HepG2 (cell line): ENCODE data around the gene AGPAT3. TPM values are rescaled to one million over a fixed set of nuclear protein-coding genes. Genes with fewer than 3 reads are reported as not detected.

Experiments
- ATAC-seq: fragments of 200-7000 bp; cut with Tn5 transposase; 3 replicates; pipeline ENCODE4 v1.9.1; 2020; ENCODE audit warnings: mild to moderate bottlenecking, moderate library complexity
- BruUV-seq: library from RNA; stranded (reverse); fragments of 400-500 nt; replicated peaks from 2 replicates; lab custom pipeline; 2021; lab: Mats Ljungman, UMichigan
- CTCF ChIA-PET: fragments of 300-600 bp; formaldehyde crosslinking; extraction: SDS; loops from one replicate; lab custom pipeline; 2021; ENCODE audit warnings: low total read pairs, inconsistent platforms, low intra/inter-chr PET ratio; lab: Yijun Ruan, JAX
- POLR2A ChIA-PET: fragments of 350-600 bp; sonication (Branson Sonifier 250); formaldehyde crosslinking; loops from one replicate; lab custom pipeline; 2020; ENCODE audit warnings: antibody characterized with exemption, inconsistent platforms; lab: Yijun Ruan, JAX
- DNase-seq: peaks from one replicate; pipeline ENCODE4 v3.0.0-alpha.2; 2015; ENCODE audit warnings: low spot score
- FAIRE-seq: peaks from 3 replicates; lab custom pipeline; 2011; peaks lifted over from hg19 to GRCh38; lab: Jason Lieb, UNC
- H2AFZ ChIP-seq: one replicate; pipeline ENCODE4 v1.6.1; 2011; ENCODE audit warnings: low read length, inconsistent platforms
- H3K27ac ChIP-seq: fragments of 300-600 bp; 3 replicates; pipeline ENCODE4 v1.8.0; 2011; ENCODE audit warnings: mixed run types, mild to moderate bottlenecking, mixed read lengths, low read length, inconsistent platforms; ENCODE audit not compliant: insufficient read depth; ENCODE audit errors: extremely low read length
- H3K27me3 ChIP-seq, 2 experiments: fragments of 200-600 bp in 1 of 2; 2 replicates in 1 of 2; 3 replicates in 1 of 2; pipeline versions ENCODE4 v1.6.0 to v1.8.0; 2011; ENCODE audit warnings: low read length in 2 of 2, mild to moderate bottlenecking in 2 of 2, moderate library complexity in 2 of 2, inconsistent platforms in 1 of 2; ENCODE audit not compliant: insufficient read depth in 2 of 2, control insufficient read depth in 1 of 2
- H3K36me3 ChIP-seq, 2 experiments: fragments of 200-600 bp in 1 of 2; replicated peaks in 1 of 2; 2 replicates in 1 of 2; 3 replicates in 1 of 2; pipeline versions ENCODE4 v1.5.1 to v1.8.0; 2011; ENCODE audit warnings: low read length in 2 of 2, inconsistent platforms in 1 of 2; ENCODE audit not compliant: insufficient read depth in 2 of 2, control insufficient read depth in 1 of 2
- H3K4me1 ChIP-seq: 2 replicates; pipeline ENCODE4 v1.5.1; 2012; ENCODE audit warnings: low read length, inconsistent platforms; ENCODE audit not compliant: insufficient read depth
- H3K4me2 ChIP-seq: 2 replicates; pipeline ENCODE4 v1.6.0; 2011; ENCODE audit warnings: low read depth, low read length, inconsistent platforms
- H3K4me3 ChIP-seq, 3 experiments: fragments of 200-600 bp in 1 of 3; sonication (generic), shearing (Covaris generic) in 1 of 3; replicated peaks in 1 of 3; 2 replicates each; pipeline ENCODE4 v1.5.1; 2011 to 2016; ENCODE audit warnings: low read length in 3 of 3, inconsistent platforms in 2 of 3, low read depth in 2 of 3, mild to moderate bottlenecking in 2 of 3, control low read depth in 1 of 3, mixed read lengths in 1 of 3; ENCODE audit not compliant: insufficient read depth in 1 of 3
- H3K79me2 ChIP-seq: one replicate; pipeline ENCODE4 v1.6.1; 2011; ENCODE audit warnings: low read length, inconsistent platforms; ENCODE audit not compliant: insufficient read depth
- H3K9ac ChIP-seq: 2 replicates; pipeline ENCODE4 v1.6.0; 2011; ENCODE audit warnings: mild to moderate bottlenecking, low read depth, low read length, inconsistent platforms; ENCODE audit not compliant: insufficient read depth
- H3K9me3 ChIP-seq: 2 replicates; pipeline ENCODE4 v1.5.1; 2012; ENCODE audit warnings: mild to moderate bottlenecking, low read length
- H4K20me1 ChIP-seq: 2 replicates; pipeline ENCODE4 v1.6.0; 2011; ENCODE audit warnings: inconsistent platforms, mild to moderate bottlenecking, low read length, moderate library complexity; ENCODE audit not compliant: insufficient read depth
- CSRNP1 ChIP-seq: sonication (generic); formaldehyde crosslinking; IDR thresholded peaks from 2 replicates; pipeline ENCODE4 v1.8.1; 2023; ENCODE audit warnings: mild to moderate bottlenecking, missing genetic modification reagents
- FOXK1 ChIP-seq: sonication (generic); formaldehyde crosslinking; IDR thresholded peaks from 2 replicates; pipeline ENCODE4 v1.4.0; 2020; ENCODE audit warnings: low read depth, missing genetic modification reagents, borderline replicate concordance
- IKZF4 ChIP-seq: sonication (generic); formaldehyde crosslinking; IDR thresholded peaks from 2 replicates; pipeline ENCODE4 v1.5.1; 2020; ENCODE audit warnings: borderline replicate concordance, mild to moderate bottlenecking, low read depth, missing genetic modification reagents; ENCODE audit errors: not compliant biosample characterization
- IKZF5 ChIP-seq: IDR thresholded peaks from 2 replicates; pipeline ENCODE4 v1.6.1; 2018; ENCODE audit warnings: missing genetic modification reagents, mild to moderate bottlenecking, missing compliant biosample characterization
- MED8 ChIP-seq: sonication (generic); formaldehyde crosslinking; IDR thresholded peaks from 2 replicates; pipeline ENCODE4 v1.8.1; 2023; ENCODE audit warnings: mild to moderate bottlenecking, missing genetic modification reagents; ENCODE audit not compliant: insufficient replicate concordance
- MNT ChIP-seq: fragments of 450-650 bp; IDR thresholded peaks from 2 replicates; pipeline ENCODE4 v1.6.1; 2016
- RXRA ChIP-seq: sonication (generic); formaldehyde crosslinking; IDR thresholded peaks from 2 replicates; pipeline ENCODE4 v1.5.1; 2020; ENCODE audit warnings: missing genetic modification reagents
- ZMYM3 ChIP-seq: sonication (generic); formaldehyde crosslinking; IDR thresholded peaks from 2 replicates; pipeline ENCODE4 v1.5.1; 2020; ENCODE audit warnings: mild to moderate bottlenecking, missing genetic modification reagents
- ZNF343 ChIP-seq: sonication (generic); formaldehyde crosslinking; IDR thresholded peaks from 2 replicates; pipeline ENCODE4 v1.4.0; 2020; ENCODE audit warnings: mild to moderate bottlenecking, missing genetic modification reagents
- WGBS: methylation state at CpG from one replicate; pipeline ENCODE4 v1.1.6; 2017; ENCODE audit warnings: low lambda C conversion rate; 5-methylcytosine and 5-hydroxymethylcytosine counted together
- in situ Hi-C: cut with HindIII; loops from 2 replicates; pipeline ENCODE4 v1.10.0; 2017; ENCODE audit warnings: low pct_unique_long_range_greater_than_20kb; ENCODE audit not compliant: extremely low pct_ligation_motif_present
- intact Hi-C: fragments of 100-400 bp; cut with micrococcal nuclease; formaldehyde crosslinking; loops from one replicate; pipeline ENCODE4 v1.10.0; 2022; ENCODE audit not compliant: unreplicated experiment
- polyA plus RNA-seq, 8 experiments: library from polyadenylated mRNA; depleted of rRNA in 3 of 8; stranded (reverse) in 7 of 8; unstranded in 1 of 8; fragments of >200 nt; fragmentation: Illumina TruSeq in 4 of 8; extraction: Trizol in 4 of 8; gene quantifications; 2 replicates each; pipeline versions ENCODE4 v1.2.1 to v1.2.3, GENCODE V29; 2011 to 2016; ENCODE audit warnings: low read depth in 4 of 8, missing spikeins in 1 of 8, mixed read lengths in 1 of 8; ENCODE audit not compliant: insufficient read depth in 1 of 8
- total RNA-seq, 5 experiments: library from RNA; depleted of rRNA; stranded (reverse); fragments of >200 nt; fragmentation: Illumina TruSeq; extraction: Trizol; gene quantifications; 2 replicates each; pipeline ENCODE4 v1.2.3, GENCODE V29; 2016; ENCODE audit warnings: low read depth in 1 of 5

Gene AGPAT3
- total and polyA plus RNA-seq, 2 of the 13 experiments (the other 11 are each of a cell fraction or from before 2014, with no cell fraction given), result 32.2 to 54.4 TPM

GRCh38 chr21:43910460-43910859 is 45.4 kb downstream of the AGPAT3 start:
- intact Hi-C loops, result loop anchor here (10.0 kb wide), 1 partner anchor 96 kb away; no protein-coding TSS in a partner anchor
- Histone ChIP-seq H3K4me3 (no peak overlapping the region), H3K27me3 (no peaks in the 10 kb centered on the region), H3K9ac (no peak overlapping the region)
- no TSS peak for BruUV-seq
- TF ChIP-seq RXRA (CRISPR knock-in tag), result no peak
- TF ChIP-seq IKZF5 (CRISPR knock-in tag), result no peak
- no peak for TF ChIP-seq MNT
- no peak for TF ChIP-seq ZMYM3
- no peak for TF ChIP-seq FOXK1
- TF ChIP-seq CSRNP1 (CRISPR knock-in tag), result no peak
- no peak for TF ChIP-seq ZNF343 (CRISPR knock-in tag)
- no peak for TF ChIP-seq IKZF4 (CRISPR knock-in tag)
- no peak for TF ChIP-seq MED8 (CRISPR knock-in tag)
- TF ChIP-seq, all 625 proteins: peak for 0
- POLR2A ChIA-PET, result no interaction called here
- Histone ChIP-seq H3K4me2 (no peak overlapping the region), H3K36me3 (peaks cover 6 to 14% of the 10 kb centered on the region in 2 experiments; a peak in 3 of 5 replicates), H3K27ac (no peak overlapping the region), H2AFZ (no peak overlapping the region), H3K79me2 (peaks cover 31% of the 10 kb centered on the region), H4K20me1 (peaks cover 27% of the 10 kb centered on the region; the same call in 1 of the 2 replicates), H3K9me3 (no peaks in the 10 kb centered on the region), H3K4me1 (peaks cover 53% of the 10 kb centered on the region)
- 75% methylated on average over 7 of the region's 7 CpGs for WGBS
- DNase-seq (no peak), FAIRE-seq (no peak), ATAC-seq (no peak)
- CTCF ChIA-PET, result interaction anchor here (1.2 kb wide), 1 partner anchor 100 kb away, joined by 3 read pairs; no protein-coding TSS in a partner anchor
- in situ Hi-C loops, result no loop called here
